Stimulated activated CD8-positive, alpha-beta memory T cell treated with anti-CD3 and anti-CD28 coated beads, Interleukin-12 subunit alpha, Interleukin-12 subunit beta, amount 100 ng/mL, for 24 hours (primary cell): ENCODE results near the gene ORM1.
"Not testable (repeated sequence)": the region's sequence is repeated elsewhere in the genome, so short reads cannot be mapped to it uniquely, and the experiment has no call there.

Experiments
- DNase-seq: peaks from one replicate; pipeline ENCODE4 v3.0.0-alpha.2; 2020; ENCODE audit errors: extremely low read depth

ORM1 gene

GRCh38 chr9:114322831-114323531, at the start of gene ORM1:
ORM1 (plus strand) TSS chr9:114323098; CDS start chr9:114323134, 36 bp downstream.
- DNase-seq = not testable (repeated sequence)

DNA sequence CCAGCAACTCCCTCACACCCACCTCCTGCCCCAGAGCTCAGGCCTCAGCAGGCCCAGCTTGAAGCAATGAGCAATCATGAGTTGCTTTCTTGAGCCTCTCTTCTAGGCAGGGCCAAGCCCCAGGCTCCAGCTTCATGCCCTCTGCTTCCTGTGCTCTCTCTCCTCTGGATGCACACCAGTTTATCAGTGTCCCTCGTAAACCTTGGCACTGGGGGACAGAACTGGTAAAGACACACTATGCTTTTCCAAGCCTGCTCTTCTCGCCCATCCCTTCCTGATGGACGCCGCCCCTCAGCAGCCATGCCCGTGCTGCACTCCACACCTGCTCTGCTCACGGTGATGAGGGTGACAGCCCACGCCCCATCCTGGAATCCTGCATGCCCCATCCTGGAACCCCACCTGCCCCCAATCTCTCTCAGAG, 49.4 kb upstream of the ORM1 start:
- DNase-seq = no peak

GRCh38 chr9:114274217-114274616, 48.7 kb upstream of the ORM1 start:
- no peak for DNase-seq

- DNase-seq = no peak
These were observed 47.5 kb upstream of the ORM1 start for GRCh38 chr9:114275246-114276004.

- no peak for DNase-seq
These were observed 45.7 kb upstream of the ORM1 start for GRCh38 chr9:114276908-114277821.

- DNase-seq = no peak
These were observed 44.5 kb upstream of the ORM1 start for GRCh38 chr9:114278356-114278755.

- no peak for DNase-seq
These were observed 43.9 kb upstream of the ORM1 start for GRCh38 chr9:114278881-114279570.

- DNase-seq = no peak
These were observed 43.2 kb upstream of the ORM1 start for GRCh38 chr9:114279693-114280092.

DNA sequence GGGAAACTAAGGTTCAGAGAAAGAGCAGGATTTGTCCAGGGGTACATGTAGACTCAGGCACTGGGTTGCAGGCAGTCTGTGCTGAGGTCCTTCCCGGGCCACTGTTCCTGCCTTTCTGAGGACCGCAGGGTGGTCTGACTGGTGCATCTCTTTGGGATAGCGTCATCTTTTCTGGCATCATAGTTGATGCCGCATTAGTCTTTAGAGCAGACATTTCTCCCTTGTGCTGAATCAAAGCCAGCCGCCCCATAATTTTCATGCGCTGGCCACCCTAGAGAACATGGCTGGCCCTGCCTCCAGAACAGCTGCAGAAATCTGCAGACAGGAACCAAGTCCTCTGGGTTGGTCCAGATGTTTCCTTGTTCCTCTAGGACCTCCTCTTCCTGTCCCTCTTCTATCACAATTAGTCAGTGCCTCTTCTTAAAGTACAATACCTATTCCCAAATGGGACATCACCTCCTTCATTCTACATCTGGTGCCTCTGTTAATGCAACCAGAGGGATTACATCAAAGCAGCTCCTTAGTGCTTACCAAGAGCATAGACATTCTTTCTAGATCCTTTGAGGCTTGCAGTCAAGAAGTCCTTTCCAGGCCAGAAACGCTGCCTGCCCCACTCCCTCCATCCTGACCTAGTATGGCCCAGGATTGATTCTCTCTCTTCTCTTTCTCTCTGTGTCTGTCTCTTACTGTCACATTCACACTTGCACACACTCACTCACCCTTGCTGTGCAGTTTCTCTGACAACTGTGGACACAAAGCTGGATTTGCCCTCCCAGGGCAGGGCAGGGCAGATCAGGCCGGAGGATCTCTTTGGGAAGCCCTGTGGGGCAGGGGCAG, 42.0 kb upstream of the ORM1 start:
- no peak for DNase-seq

DNA sequence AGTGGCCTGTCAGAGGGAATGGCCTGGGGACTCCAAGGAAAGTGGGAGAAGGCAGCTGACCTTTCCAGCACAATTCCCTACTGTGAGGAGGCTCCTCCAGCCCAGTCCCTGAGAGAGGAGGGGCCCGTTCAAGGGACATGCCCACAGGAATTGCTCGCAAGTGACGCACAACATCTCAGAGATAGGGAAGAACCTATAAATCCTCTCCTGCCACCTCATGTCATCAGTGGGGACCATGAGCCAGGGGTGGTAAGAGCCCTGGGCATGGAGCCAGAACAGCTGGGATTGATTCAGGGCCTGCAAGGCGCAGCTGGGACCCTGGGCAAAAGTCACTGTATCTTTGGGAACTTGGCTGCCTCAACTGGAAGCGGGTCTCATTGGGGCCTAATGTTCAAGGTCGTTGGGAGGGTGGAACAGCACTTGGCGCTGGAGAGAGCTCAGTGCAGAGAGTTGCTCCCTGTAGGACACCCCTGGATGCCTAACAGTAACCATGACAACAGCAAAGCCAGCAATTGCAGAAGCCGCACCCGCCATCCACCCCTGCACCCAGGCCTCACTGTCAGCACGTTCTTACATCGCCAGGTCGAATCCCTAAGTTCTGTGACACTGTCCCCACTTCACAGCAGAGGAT, 41.3 kb upstream of the ORM1 start:
- DNase-seq = no peak

DNA sequence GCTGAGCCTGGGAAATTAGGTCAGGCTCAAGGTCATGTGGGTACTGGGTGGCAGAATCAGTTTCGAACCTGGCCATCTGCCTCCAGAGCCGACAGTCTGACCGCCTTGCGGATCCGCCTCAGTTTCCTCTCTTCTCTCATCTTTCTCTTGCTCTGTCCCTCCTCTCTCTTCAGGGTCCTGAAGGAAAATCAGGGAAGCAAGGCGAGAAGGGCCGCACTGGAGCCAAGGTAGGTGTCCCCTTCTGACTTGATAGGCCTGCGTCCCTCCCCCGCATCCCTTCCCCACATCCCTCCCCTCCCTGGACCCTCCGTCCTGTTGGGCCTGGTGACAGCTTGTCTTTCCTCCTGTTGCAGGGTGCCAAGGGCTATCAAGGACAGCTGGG, 40.8 kb upstream of the ORM1 start:
- DNase-seq = no peak

DNA sequence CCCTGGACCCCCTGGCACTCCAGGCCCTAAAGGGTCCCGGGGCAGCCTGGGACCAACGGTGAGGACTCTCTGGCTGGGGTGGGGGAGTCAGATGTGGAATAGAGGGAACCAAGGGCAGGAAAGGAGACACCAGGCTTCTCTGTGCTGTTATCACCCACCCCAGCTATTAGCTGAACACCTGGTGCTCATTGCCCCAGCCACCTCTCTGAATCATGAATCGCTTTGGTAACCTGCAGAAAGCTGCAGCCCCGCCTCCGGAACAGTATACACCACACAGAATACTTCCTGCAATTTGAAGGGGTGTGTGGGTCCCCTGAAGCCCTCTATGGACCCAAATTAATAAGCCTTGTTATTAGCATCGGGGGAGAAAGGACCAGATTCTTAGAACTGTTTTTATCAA, 40.4 kb upstream of the ORM1 start:
- no peak for DNase-seq

DNA sequence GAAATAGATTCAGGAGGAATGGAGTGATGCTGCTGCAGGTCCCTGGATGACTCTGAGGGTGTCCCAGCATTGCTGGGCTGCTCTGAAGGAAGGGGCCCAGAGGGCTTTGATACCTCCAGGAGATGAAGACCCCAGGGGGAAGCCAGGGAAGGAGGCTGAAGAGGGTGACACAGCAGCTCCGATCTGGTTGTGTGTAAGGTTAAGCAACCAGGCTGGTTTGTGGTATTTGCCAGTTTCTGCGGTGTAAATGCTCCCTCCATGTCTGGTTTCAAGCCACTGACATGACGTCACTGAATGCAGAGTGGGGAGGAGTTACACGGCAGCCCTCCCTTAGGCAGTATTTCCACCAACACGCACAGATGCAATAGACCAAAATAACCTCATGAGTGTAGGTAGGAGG, 40.0 kb upstream of the ORM1 start:
- DNase-seq = no peak

DNA sequence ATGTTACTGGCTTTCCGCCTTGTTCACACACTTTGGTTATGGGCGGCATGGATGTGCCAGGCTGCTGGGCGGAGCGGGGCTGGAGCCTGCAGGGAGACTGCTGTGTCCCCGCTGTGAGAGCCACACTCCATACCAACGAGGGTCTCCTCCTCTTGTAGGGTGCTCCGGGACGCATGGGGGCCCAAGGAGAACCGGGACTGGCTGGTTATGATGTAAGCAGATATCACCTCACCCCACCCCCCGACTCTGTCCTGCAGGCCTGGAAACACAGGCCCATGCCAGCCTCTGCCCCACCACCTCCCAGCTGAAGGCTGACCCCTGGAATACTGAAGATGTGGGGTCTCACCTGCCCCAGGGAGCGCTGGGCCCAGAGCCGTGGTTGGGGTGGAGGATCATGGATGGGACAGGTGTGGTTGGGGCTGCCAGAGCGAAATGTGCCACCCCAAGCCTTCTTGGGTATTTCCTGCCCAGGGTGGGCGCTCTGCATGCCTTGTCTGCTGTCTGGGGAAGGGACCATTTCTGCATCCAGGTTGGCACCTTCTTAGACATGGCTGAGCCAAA, 39.3 kb upstream of the ORM1 start:
- DNase-seq = no peak

DNA sequence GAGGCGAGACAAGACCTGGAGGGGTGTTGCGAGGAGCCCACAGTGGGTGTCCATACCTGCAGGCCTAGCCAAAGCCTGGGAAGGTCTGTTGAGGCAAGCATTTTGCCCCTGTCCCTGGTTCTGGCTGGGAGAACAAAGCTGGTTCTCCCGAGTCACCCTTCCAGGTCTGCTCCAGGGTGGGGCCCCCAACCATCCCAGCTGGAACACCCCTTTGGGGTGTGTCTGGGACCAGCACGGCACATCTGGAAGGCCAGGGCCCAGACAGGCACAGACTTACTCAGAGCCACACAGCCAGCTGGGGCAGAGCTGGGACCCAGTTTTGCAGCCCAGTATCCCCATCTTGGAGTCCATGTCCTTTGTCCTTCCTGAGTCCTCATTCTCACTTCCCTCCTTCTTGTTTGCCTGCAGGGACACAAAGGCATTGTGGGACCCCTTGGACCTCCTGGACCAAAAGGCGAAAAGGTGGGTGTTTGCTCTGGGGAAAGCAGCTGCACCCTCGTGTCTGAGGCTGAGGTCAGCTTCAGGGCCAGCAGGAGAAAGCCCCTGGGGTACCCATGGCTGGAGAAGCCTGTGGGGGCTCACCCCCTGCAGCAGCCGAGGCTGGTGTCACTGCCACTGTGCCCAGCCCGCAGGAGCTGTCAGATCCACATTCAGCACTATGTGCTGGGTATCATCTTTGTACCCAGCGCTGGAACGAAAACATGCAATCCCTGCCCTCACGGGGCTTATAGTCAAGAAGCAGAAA, 38.4 kb upstream of the ORM1 start:
- no peak for DNase-seq

DNA sequence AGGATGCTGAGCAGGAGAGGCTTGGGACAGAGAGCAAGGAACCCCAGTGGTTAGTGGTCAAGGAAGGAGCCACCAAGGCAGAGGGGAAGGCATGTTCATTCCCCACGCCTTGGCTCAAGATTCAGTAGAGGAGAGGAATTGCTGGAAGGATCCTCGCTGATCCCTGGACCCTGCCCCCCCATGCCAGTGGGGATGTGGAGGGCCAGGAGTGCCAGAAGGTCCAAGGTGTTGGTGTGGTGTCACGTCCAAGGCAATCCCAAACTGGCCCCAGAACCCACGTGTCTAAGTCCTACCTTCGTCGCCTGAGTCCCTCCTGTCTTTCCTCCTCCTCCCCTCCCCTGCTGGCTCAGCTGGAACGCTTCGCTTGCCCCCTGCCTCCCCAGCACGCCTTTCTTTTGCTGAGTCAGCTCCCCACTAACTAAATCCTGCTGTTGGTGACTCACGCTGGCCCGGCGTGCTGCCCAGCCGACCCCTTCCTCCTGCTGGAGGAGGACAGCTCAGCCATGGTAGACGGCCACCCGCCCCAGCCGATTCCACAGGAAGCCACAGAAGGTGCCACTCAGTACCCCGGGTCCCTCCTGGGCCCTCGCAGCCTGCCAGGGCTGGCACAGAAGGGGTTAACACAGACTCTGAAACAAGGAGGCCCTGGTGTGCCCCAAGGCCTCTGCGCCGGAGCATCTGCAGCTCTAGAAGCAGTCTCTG, 37.6 kb upstream of the ORM1 start:
- DNase-seq = no peak

DNA sequence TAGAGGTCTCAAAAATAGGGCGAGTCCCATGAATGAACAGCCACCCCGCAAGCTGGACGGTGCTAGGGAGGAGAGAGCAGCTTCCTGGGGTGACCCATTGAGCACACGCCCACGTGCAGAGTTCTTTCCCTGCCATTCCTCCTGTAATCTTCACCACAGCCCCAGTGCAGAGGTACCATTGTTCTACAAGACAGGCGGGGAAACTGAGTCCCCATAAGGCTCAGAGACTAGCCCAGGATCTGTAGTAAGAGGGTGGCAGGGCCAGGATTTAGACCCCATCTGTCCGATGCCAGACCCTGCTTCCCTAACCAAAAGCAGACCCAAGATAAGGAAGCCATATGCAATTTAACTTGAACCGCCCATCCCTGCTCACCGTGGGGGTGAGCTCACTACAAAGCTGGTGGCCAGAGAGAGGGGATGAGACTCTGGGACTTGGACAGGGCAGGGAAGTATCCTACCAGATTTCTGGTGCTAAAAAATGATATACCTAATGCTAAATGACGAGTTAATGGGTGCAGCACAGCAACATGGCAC, 36.7 kb upstream of the ORM1 start:
- DNase-seq = no peak

DNA sequence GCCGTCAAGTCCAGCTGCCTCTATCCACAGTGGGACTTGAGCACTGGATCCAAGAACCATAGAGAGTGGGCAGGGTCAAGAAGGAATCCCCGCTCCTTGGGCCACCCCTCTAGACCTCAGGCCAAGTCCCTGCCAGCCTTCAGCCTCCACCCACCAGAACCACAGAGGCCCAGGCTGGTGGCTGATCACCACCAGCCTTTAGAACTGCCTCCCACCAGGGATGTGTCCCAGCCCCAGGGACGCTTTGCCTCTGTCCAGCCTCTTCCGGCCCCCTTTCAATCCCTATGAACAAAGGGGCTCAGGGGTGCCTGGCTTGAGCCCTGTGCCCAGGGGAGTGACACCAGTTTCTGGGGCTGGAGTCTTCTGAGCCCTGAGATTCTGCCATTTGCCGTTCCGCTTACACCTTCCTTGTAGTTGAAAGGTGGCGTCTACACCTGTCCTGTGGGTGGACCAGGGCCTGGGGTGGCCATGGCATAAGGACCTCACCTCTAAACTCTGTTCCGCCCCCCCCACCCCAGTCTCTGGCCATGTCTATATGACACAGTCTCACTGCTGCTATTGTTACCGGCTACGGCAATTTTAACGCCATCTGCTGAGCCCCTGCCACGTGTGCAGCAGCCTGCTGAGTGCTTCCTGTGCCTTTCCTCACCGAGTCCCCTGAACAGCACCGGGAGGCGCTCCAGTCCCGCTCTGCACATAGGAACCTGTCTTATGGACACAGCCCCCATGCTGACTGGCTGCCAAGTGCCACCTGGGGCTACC, 35.7 kb upstream of the ORM1 start:
- no peak for DNase-seq
